ENCODE results near the gene TAS2R14.

DNA sequence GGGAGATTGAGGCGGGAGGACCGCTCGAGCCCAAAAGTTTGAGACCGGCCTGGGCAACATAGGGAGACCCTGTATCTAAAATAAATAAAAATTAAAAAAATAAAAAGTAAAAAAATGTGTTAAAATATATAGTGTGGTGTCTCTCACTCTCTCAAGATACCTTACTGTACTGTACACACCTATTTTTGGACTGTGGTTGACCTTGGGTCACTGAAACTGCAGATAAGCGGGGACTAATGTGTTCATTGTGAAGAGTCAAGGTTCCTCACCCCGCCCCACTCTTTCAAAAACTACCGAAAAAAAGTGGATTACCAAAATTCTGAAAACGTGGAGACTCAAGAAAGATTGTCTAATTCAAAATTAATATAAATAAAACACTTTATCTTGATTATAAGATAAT is 28.7 kb downstream of the TAS2R14 start:
- TF ChIP-seq, protein P1, sequence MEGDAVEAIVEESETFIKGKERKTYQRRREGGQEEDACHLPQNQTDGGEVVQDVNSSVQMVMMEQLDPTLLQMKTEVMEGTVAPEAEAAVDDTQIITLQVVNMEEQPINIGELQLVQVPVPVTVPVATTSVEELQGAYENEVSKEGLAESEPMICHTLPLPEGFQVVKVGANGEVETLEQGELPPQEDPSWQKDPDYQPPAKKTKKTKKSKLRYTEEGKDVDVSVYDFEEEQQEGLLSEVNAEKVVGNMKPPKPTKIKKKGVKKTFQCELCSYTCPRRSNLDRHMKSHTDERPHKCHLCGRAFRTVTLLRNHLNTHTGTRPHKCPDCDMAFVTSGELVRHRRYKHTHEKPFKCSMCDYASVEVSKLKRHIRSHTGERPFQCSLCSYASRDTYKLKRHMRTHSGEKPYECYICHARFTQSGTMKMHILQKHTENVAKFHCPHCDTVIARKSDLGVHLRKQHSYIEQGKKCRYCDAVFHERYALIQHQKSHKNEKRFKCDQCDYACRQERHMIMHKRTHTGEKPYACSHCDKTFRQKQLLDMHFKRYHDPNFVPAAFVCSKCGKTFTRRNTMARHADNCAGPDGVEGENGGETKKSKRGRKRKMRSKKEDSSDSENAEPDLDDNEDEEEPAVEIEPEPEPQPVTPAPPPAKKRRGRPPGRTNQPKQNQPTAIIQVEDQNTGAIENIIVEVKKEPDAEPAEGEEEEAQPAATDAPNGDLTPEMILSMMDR (IDR thresholded peaks at IDR 0.05): no peak
- no peak for TF ChIP-seq POLR2A (IDR thresholded peaks at IDR 0.05)

Data from thyroid gland (tissue), 4 donors.